Coronary artery (tissue), 2 donors: ENCODE measurements around the gene MAP3K9.

ENCODE experiments used
- DNase-seq: peaks from one replicate; pipeline ENCODE4 v3.0.0-alpha.2; 2017; ENCODE audit warnings: low spot score
- H3K27ac ChIP-seq, 2 donors: fragments of 200-600 bp; sonication (generic); one replicate each; pipeline ENCODE4 v1.5.1; 2016 to 2019
- H3K4me3 ChIP-seq: fragments of 200-600 bp; sonication (generic); 2 replicates; pipeline ENCODE4 v1.5.1; 2016; ENCODE audit warnings: mild to moderate bottlenecking, moderate library complexity
- TF ChIP-seq, protein P1 (sequence below): fragments of 200-600 bp; sonication (generic); IDR thresholded peaks from one replicate; pipeline ENCODE4 v1.5.1; 2019; ENCODE audit warnings: antibody characterized with exemption

Gene MAP3K9

DNA sequence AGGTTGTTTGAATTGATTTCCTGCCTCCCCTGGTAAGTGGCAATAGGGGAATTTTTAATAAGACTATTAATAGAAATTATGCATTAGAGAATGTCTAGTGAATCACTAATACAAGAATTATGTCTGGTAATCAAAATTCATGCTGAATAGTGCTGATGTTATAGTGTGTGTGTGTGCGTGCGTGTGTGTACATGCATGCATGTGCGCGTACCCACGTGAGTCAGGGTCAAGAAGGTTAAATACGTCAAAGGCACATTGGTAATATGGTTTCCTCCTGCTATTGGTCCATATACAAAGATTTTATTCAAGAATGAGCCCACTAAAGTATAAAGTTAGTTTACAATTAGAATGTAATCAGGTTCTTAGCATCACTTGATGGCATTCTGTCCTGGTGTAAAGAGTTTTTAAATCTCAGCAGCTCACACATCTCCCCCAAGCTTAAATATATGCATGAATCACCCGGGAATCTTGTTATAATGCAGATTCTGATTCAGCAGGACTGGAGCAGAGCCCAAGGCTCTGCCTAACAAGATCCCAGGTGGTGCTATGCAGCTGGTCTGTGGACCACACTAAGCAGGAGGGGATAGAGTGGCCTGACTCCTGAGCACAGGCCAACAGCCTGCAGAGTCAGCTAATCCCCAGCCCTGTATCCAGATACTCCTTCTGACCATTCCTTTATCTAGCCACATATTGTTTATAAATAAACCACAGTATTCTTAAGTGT lies 123.7 kb downstream of the MAP3K9 start:
- no peak overlapping the region for H3K27ac ChIP-seq
- DNase-seq: no peak
- TF ChIP-seq, protein P1, sequence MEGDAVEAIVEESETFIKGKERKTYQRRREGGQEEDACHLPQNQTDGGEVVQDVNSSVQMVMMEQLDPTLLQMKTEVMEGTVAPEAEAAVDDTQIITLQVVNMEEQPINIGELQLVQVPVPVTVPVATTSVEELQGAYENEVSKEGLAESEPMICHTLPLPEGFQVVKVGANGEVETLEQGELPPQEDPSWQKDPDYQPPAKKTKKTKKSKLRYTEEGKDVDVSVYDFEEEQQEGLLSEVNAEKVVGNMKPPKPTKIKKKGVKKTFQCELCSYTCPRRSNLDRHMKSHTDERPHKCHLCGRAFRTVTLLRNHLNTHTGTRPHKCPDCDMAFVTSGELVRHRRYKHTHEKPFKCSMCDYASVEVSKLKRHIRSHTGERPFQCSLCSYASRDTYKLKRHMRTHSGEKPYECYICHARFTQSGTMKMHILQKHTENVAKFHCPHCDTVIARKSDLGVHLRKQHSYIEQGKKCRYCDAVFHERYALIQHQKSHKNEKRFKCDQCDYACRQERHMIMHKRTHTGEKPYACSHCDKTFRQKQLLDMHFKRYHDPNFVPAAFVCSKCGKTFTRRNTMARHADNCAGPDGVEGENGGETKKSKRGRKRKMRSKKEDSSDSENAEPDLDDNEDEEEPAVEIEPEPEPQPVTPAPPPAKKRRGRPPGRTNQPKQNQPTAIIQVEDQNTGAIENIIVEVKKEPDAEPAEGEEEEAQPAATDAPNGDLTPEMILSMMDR: no peak

DNA sequence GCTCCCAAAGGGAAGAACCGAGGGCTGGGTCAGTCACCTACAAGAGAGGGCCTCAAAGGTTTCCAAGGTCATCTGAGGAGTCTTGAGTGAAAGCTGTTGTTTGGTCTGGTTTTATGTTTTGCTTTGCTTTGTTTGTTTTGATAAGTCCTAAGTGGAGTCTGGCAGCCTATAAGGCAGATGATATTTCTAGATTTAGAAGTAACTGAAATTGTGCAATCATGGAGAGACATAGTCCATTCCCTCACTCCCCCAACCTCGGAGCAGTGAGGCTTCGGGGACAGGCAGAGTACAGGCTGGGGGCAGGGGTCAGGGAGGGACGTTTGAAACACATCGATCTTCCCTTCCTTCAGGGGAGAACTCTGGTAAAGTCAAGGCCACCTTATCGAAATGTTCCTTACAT lies 125.3 kb downstream of the MAP3K9 start:
- Histone ChIP-seq H3K4me3 (no peak overlapping the region), H3K27ac (no peak overlapping the region)
- no peak for DNase-seq
- TF ChIP-seq, protein P1: no peak

More for the DNA sequence above, 123.7 kb downstream of the MAP3K9 start:
- H3K4me3 ChIP-seq: no peak overlapping the region

DNA sequence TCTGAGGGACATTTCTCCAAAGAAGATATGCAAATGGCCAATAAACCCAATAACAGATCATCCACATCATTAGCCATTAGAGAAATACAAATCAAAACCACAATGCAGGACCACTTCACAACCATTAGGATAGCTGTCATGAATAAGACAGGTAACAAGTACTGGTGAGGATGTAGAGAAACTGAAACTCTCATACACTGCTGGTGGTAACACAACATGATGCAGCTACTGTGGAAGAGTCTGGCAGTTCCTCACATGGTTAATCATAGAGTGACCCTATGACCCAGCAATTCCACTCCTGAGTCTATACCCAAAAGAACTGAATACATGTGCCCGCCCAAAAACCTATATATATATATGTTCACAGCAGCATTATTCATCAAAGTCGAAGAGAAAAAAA lies 128.6 kb downstream of the MAP3K9 start:
- no peak for DNase-seq
- no peak overlapping the region for H3K27ac ChIP-seq
- TF ChIP-seq, protein P1: no peak
- no peak overlapping the region for H3K4me3 ChIP-seq

DNA sequence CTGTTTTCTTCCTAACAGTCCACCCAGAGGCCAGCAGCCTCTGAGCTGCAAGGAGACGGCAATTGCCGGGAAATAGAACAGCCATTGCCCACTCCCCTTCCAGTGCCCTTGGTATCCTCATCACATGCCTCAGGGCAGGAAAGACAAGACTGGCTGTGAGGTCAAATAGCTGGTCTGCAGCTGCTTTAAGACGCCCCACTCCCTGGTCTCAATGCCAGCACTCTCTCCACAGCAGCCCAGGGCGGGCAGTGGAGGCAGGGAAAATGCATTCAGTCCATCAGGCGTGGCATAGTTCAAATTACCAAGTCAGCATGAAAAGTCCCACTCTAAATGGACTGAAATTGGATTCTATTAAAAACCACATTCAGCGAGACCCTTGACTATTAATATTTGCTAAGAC lies 132.0 kb downstream of the MAP3K9 start:
- Histone ChIP-seq H3K27ac (no peak overlapping the region), H3K4me3 (no peak overlapping the region)

More for the DNA sequence above, 132.0 kb downstream of the MAP3K9 start:
- TF ChIP-seq, protein P1: no peak
- DNase-seq: no peak
